ENCODE data around the gene PPP1CA. TPM values are rescaled to one million over a fixed set of nuclear protein-coding genes. Genes with fewer than 3 reads are reported as not detected.
A peak's percentile ranks its signal among the peaks of the same experiment; 100 is the strongest.

PPP1CA gene
- total and polyA plus RNA-seq, 8 donors: 108 to 173 (median 140) TPM

DNA sequence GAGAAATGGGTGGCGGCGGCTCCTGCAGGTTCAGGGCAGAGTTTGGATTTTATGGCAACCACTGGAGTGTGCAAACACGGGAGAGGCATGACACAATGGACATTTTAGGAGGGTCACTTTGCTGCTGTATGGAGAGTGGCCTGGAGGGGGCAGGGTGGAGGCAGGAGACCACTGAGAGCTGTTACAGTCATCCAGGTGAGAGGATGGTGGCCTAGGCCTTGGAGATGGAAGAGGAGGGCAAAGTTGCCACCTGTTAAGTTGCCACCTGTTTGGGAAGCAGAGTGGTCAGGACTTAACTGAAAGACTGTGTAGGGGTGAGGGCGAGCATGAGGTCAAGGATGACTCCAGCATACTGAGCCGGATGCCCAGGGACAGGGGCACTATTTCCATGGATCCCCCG, 12.2 kb downstream of the PPP1CA start:
- DNase-seq: peak in 1 of 4 donors; percentile 45

DNA sequence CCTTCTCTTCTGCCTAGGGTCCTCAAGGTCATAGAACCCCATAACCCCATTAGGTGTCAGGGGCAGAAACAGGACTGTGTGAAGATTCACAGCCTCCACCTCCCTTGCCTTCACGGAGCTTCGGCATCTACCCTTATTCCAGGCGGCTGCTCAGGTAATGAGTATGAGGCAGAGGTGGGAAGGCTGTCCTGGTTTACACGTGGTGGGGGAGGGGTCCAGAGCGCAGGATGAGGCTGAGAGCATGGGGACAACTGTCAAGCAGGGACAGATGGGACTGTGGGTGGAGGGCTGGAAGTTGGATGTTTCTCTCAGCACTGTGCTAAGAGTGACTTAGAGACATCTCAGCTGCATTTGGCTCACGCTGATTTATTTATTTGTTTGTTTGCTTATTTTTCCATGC, 14.1 kb downstream of the PPP1CA start:
- H3K27ac ChIP-seq: no peak overlapping the region
- no peak for TF ChIP-seq CTCF (IDR thresholded peaks at IDR 0.05)
- H3K9me3 ChIP-seq: no peaks in the 10 kb centered on the region
- H3K36me3 ChIP-seq: no peaks in the 10 kb centered on the region
- H3K4me3 ChIP-seq: no peak overlapping the region
- DNase-seq (no peak), ATAC-seq (no peak)
- peaks cover 2 to 15% of the 10 kb centered on the region in 2 donors for H3K4me1 ChIP-seq
- H3K27me3 ChIP-seq: no peaks in the 10 kb centered on the region
- intact Hi-C loops (cut with DNase I): loop anchor here in 1 of 2 donors (5.0 kb wide), 1 partner anchor 35 kb away; the partner anchor contains the start of gene POLD4

More for the DNA sequence above, 12.2 kb downstream of the PPP1CA start:
- Histone ChIP-seq H3K27ac (no peak overlapping the region), H3K9me3 (no peaks in the 10 kb centered on the region), H3K4me3 (no peak overlapping the region), H3K27me3 (no peaks in the 10 kb centered on the region), H3K36me3 (peaks cover 0 to 12% of the 10 kb centered on the region in 2 donors), H3K4me1 (peaks cover 5 to 26% of the 10 kb centered on the region in 2 donors)
- intact Hi-C loops (cut with DNase I): loop anchor here in 1 of 2 donors (5.0 kb wide), 1 partner anchor 37 kb away; the partner anchor contains the start of gene POLD4
- ATAC-seq: peak; percentile 7
- peak in 1 of 2 donors; percentile 42 for TF ChIP-seq CTCF (IDR thresholded peaks at IDR 0.05)

GRCh38 chr11:67387069-67387468, 14.6 kb downstream of the PPP1CA start:
- intact Hi-C loops (cut with DNase I): loop anchor here in 1 of 2 donors (5.0 kb wide), 1 partner anchor 35 kb away; the partner anchor contains the start of gene POLD4

DNA sequence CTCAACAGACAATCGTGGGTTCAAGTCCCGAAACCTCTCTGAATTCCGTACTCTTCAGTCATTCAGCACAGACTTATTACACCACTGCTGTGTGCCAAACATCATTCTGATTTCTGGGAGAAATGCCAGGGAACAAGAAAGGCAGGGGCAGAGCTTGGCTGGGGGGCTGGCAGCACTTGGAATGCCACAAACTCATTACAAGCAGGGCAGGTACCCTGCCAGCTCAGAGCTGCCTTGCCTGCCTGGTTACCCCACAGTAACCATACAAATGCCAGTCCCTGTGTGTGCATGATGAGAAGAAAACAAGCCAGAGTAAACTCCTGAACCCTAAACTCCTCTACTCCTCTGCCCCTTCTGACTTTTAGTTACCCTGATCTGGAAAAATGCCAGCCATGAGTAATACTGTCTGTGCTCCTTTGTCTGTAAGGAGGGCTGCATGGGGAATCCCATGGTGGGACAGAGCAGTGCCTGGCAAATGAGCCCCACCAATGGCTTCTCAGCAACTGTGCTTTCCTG, 16.7 kb downstream of the PPP1CA start:
- Histone ChIP-seq H3K4me3 (no peak overlapping the region), H3K9me3 (no peaks in the 10 kb centered on the region), H3K36me3 (no peaks in the 10 kb centered on the region), H3K4me1 (peaks cover 4 to 22% of the 10 kb centered on the region in 2 donors), H3K27ac (no peak overlapping the region), H3K27me3 (no peaks in the 10 kb centered on the region)
- ATAC-seq (peak; percentile 10), DNase-seq (no peak)
- intact Hi-C loops (cut with DNase I): loop anchor here in 1 of 2 donors (5.0 kb wide), 1 partner anchor 33 kb away; the partner anchor contains the start of gene POLD4
- no peak for TF ChIP-seq CTCF (IDR thresholded peaks at IDR 0.05)

More at GRCh38 chr11:67387069-67387468, 14.6 kb downstream of the PPP1CA start:
- Histone ChIP-seq H3K36me3 (no peaks in the 10 kb centered on the region), H3K4me1 (peaks cover 4 to 15% of the 10 kb centered on the region in 2 donors), H3K9me3 (no peaks in the 10 kb centered on the region), H3K27me3 (no peaks in the 10 kb centered on the region), H3K4me3 (no peak overlapping the region), H3K27ac (no peak overlapping the region)
- DNase-seq (no peak), ATAC-seq (no peak)
- no peak for TF ChIP-seq CTCF (IDR thresholded peaks at IDR 0.05)

DNA sequence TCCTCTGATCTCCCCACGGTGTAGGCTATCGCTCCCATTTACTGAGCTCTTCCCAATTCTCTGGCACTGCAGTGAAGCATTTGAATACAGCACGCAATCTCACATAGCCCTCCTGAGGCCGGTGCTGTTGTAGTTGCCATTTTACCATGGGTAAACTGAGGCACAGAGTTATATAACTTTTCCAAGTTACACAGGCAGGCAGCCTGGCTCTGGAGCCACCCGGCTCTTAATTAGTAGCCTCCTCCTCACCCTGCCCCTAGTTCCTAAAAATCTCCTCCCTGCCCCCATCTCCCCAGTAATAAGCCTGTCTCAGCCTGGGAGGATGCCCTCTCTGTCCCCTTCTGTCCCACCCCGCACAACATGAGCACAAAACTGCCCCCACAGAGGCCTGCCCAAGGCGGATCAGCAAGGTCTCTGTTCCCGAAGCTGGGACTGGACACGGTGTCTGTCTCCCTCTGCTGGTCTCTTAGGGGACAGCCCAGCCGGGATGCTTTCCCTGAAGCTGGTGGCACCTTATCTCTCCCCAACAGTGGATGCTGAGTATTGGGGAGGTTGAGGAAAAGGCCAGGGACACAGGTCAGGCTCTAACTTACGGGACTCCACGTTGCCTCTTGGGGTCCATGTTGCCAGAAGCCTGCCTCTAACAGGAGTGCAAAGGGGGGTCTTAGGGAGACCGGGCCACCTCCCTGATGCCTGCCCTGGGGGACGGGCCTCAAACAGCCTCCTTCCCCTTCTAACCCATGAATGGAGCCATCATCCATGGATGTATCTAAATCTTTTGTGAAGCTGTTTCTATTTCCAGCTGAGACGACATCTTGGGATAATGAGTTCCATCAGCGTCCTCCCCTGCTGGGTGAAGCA, 19.2 kb downstream of the PPP1CA start:
- peak overlapping the region in 1 of 2 donors; percentile 80 for H3K27ac ChIP-seq
- no peaks in the 10 kb centered on the region for H3K36me3 ChIP-seq
- H3K27me3 ChIP-seq: no peaks in the 10 kb centered on the region
- intact Hi-C loops (cut with DNase I): no loop called here
- H3K4me1 ChIP-seq: peaks cover 4 to 32% of the 10 kb centered on the region in 2 donors
- no peaks in the 10 kb centered on the region for H3K9me3 ChIP-seq
- ATAC-seq: peak; percentile 91
- no peak overlapping the region for H3K4me3 ChIP-seq
- peak in 3 of 4 donors; percentile 79 to 91 (median 83) for DNase-seq
- TF ChIP-seq CTCF (IDR thresholded peaks at IDR 0.05): peak; percentile 93 to 97

All from left lung (tissue), 10 donors.